CD4-positive, alpha-beta memory T cell (primary cell): Measurements from ENCODE around the gene COIL. TPM values are rescaled to one million over a fixed set of nuclear protein-coding genes. Genes with fewer than 3 reads are reported as not detected.

Experiments used
- CTCF ChIA-PET: fragments of 350-600 bp; sonication (Branson Sonifier 250); formaldehyde crosslinking; loops from one replicate; lab custom pipeline; 2021; ENCODE audit warnings: inconsistent platforms; ENCODE audit not compliant: partially characterized antibody; lab: Charles Lee
- POLR2A ChIA-PET: fragments of 350-600 bp; sonication (Branson Sonifier 250); formaldehyde crosslinking; loops from one replicate; lab custom pipeline; 2021; ENCODE audit not compliant: partially characterized antibody; lab: Charles Lee
- DNase-seq, 5 donors: peaks; one replicate each; pipeline versions ENCODE4 v3.0.0 to v3.0.0-alpha.2; 2020 to 2022; ENCODE audit warnings: mixed read lengths in 1 of 5
- H3K27ac ChIP-seq: one replicate; pipeline ENCODE4 v1.7.0; 2013; ENCODE audit warnings: low read depth, low read length
- H3K27me3 ChIP-seq: 2 replicates; pipeline ENCODE4 v1.7.0; 2013; ENCODE audit warnings: mild to moderate bottlenecking, low read length, moderate library complexity; ENCODE audit not compliant: insufficient read depth
- H3K36me3 ChIP-seq: 2 replicates; pipeline ENCODE4 v1.7.0; 2013; ENCODE audit warnings: mild to moderate bottlenecking, low read length, moderate library complexity; ENCODE audit not compliant: insufficient read depth
- H3K4me1 ChIP-seq: 2 replicates; pipeline ENCODE4 v1.7.0; 2013; ENCODE audit warnings: mild to moderate bottlenecking, low read length, moderate library complexity; ENCODE audit not compliant: insufficient read depth
- H3K4me3 ChIP-seq, 2 donors: one replicate each; pipeline ENCODE4 v1.7.0; 2013; ENCODE audit warnings: low read length in 2 of 2, mild to moderate bottlenecking in 1 of 2
- H3K9me3 ChIP-seq, 2 donors: one replicate each; pipeline ENCODE4 v1.7.0; 2013; ENCODE audit warnings: low read length in 2 of 2, control low read depth in 1 of 2; ENCODE audit not compliant: control insufficient read depth in 1 of 2
- H3K27ac Mint-ChIP-seq, 7 donors: one replicate each; pipeline ENCODE4 v1.8.0; 2020 to 2021; ENCODE audit warnings: mixed read lengths in 7 of 7, mild to moderate bottlenecking in 6 of 7, inconsistent platforms in 3 of 7, moderate library complexity in 3 of 7
- H3K27me3 Mint-ChIP-seq, 2 donors: one replicate each; pipeline ENCODE4 v1.8.0; 2020 to 2021; ENCODE audit warnings: mixed read lengths in 2 of 2
- H3K36me3 Mint-ChIP-seq, 2 donors: one replicate each; pipeline ENCODE4 v1.8.0; 2020 to 2021; ENCODE audit warnings: mixed read lengths in 2 of 2, inconsistent platforms in 1 of 2, mild to moderate bottlenecking in 1 of 2
- H3K4me1 Mint-ChIP-seq, 4 donors: one replicate each; pipeline ENCODE4 v1.8.0; 2020 to 2021; ENCODE audit warnings: mixed read lengths in 4 of 4, mild to moderate bottlenecking in 1 of 4
- H3K4me3 Mint-ChIP-seq, 8 donors: one replicate each; pipeline ENCODE4 v1.8.0; 2020 to 2021; ENCODE audit warnings: mixed read lengths in 8 of 8, mild to moderate bottlenecking in 7 of 8, moderate library complexity in 6 of 8, inconsistent platforms in 3 of 8
- H3K9me3 Mint-ChIP-seq, 8 donors: one replicate each; pipeline ENCODE4 v1.8.0; 2020 to 2021; ENCODE audit warnings: mixed read lengths in 8 of 8, mild to moderate bottlenecking in 5 of 8, inconsistent platforms in 3 of 8, moderate library complexity in 1 of 8
- intact Hi-C: fragments of 100-400 bp; cut with micrococcal nuclease; formaldehyde crosslinking; loops from one replicate; pipeline ENCODE4 v1.15.1; 2023
- polyA plus RNA-seq, 2 donors: library from polyadenylated mRNA; unstranded; fragments of 300-500 nt; fragmentation: Illumina TruSeq; gene quantifications; one replicate each; pipeline ENCODE4 v1.2.3, GENCODE V29; 2021
- total RNA-seq, 2 experiments: library from RNA; stranded (reverse); gene quantifications; one replicate each; pipeline ENCODE4 v1.2.3, GENCODE V29; 2021

Gene COIL
- total and polyA plus RNA-seq, 4 experiments from 2014 or later = 14.4 to 19.6 (median 17.2) TPM

DNA sequence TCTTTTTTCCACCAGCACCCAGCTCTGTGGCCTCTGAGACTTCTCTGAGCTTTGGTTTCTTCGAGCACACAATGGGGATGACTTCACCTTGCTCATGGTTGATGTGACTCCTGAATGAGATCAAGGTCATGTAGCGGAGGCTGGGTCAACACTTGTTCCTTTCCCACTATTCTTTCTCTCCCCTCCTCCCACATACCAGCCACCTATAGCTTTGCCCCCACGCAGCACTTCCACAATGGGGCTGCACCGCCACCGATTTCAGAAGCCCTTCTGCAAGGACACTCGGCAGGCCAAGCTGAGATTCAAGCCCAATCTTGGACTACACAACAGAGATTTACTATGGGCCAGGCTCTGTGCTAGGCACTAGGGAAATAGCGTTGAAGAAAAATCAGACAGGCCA, 61.4 kb downstream of the COIL start:
- intact Hi-C loops = no loop called here
- Histone ChIP-seq H3K4me1 (no peaks in the 10 kb centered on the region), H3K9me3 (no peaks in the 10 kb centered on the region), H3K4me3 (no peak overlapping the region), H3K27me3 (no peaks in the 10 kb centered on the region), H3K36me3 (peaks cover 96% of the 10 kb centered on the region), H3K27ac (no peak overlapping the region)
- H3K4me1 Mint-ChIP-seq = peaks cover 0 to 7% (median 4%) of the 10 kb centered on the region in 4 donors
- POLR2A ChIA-PET = no interaction called here
- CTCF ChIA-PET = interaction anchor here (2.4 kb wide), 1 partner anchor 10 kb away, joined by 5 read pairs; no protein-coding TSS in a partner anchor
- no peaks in the 10 kb centered on the region for H3K27me3 Mint-ChIP-seq
- no peak overlapping the region for H3K27ac Mint-ChIP-seq
- no peak for DNase-seq
- H3K4me3 Mint-ChIP-seq = no peak overlapping the region
- H3K9me3 Mint-ChIP-seq = no peaks in the 10 kb centered on the region
- peaks cover 70 to 88% of the 10 kb centered on the region in 2 donors for H3K36me3 Mint-ChIP-seq

DNA sequence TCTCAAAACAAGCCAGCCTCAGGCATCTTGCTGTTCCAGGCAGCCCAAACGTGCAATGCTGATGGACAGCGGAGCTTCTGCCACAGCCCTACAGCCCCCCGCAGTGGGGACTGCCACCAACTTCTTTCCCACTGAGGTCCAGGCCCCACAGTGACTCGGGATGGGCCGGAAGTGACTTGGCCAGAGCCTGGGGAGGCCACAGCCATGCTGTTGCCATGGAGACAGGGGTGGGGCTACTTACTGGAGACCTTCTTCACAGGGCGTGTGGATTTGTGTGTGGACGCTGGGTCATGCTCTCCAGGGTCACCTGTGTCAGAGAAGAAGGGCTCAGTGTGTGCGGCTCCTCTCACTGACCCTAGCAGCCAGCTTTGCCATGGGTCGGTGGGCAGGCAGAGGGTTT, 62.0 kb downstream of the COIL start:
- Histone ChIP-seq H3K27ac (no peak overlapping the region), H3K4me1 (no peaks in the 10 kb centered on the region), H3K36me3 (peaks cover 93% of the 10 kb centered on the region), H3K9me3 (no peaks in the 10 kb centered on the region), H3K27me3 (no peaks in the 10 kb centered on the region), H3K4me3 (no peak overlapping the region)
- DNase-seq = no peak
- CTCF ChIA-PET = interaction anchor here (2.4 kb wide), 1 partner anchor 11 kb away, joined by 5 read pairs; no protein-coding TSS in a partner anchor
- Mint-ChIP-seq H3K9me3 (no peaks in the 10 kb centered on the region), H3K36me3 (peaks cover 69 to 87% of the 10 kb centered on the region in 2 donors), H3K4me1 (peaks cover 0 to 5% (median 1%) of the 10 kb centered on the region in 4 donors), H3K27me3 (no peaks in the 10 kb centered on the region), H3K27ac (no peak overlapping the region), H3K4me3 (no peak overlapping the region)
- POLR2A ChIA-PET = no interaction called here
- intact Hi-C loops = no loop called here

DNA sequence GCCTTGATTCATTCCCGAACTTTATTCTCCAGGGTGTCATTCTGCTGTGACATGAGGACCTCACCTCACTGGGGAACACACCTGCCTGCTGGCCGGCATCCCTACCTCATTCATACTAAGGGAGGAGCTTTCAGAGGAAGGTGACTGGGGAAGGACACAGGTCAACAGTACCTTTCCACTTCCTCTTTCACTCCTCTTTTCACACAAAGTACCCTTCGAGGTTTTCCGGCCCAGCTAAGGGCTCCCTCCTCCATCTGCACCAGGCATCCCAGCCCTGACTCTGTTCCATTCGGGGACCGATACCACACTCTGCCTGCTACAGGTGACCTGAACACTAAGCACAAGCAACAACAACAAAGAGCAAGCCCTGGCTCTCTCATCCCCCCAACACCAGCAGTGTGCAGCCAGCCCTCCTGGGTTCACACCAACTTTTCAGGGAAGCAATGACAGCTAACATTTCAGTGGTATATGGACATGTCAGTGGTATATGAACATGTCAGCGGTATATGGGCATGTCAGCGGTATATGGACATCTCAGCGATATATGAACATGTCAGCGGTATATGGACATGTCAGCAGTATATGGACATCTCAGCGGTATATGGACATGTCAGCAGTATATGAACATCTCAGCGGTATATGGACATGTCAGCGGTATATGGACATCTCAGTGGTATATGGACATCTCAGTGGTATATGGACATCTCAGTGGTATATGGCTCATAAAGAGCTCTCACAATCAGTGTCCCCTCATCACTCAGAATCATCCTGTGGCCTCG, 63.0 kb downstream of the COIL start:
- H3K9me3 ChIP-seq = no peaks in the 10 kb centered on the region
- peaks cover 93% of the 10 kb centered on the region for H3K36me3 ChIP-seq
- H3K4me3 Mint-ChIP-seq = no peak overlapping the region
- H3K36me3 Mint-ChIP-seq = peaks cover 72 to 90% of the 10 kb centered on the region in 2 donors
- ChIA-PET POLR2A (no interaction called here), CTCF (no interaction called here)
- H3K4me1 Mint-ChIP-seq = peaks cover 0 to 5% (median under 1%) of the 10 kb centered on the region in 4 donors
- H3K27me3 ChIP-seq = no peaks in the 10 kb centered on the region
- H3K27ac ChIP-seq = no peak overlapping the region
- no peak overlapping the region for H3K4me3 ChIP-seq
- H3K27ac Mint-ChIP-seq = peak overlapping the region in 3 of 7 donors; percentile 2 to 74 (median 16)
- no peaks in the 10 kb centered on the region for H3K27me3 Mint-ChIP-seq
- intact Hi-C loops = no loop called here
- H3K4me1 ChIP-seq = no peaks in the 10 kb centered on the region
- DNase-seq = no peak
- H3K9me3 Mint-ChIP-seq = no peaks in the 10 kb centered on the region

DNA sequence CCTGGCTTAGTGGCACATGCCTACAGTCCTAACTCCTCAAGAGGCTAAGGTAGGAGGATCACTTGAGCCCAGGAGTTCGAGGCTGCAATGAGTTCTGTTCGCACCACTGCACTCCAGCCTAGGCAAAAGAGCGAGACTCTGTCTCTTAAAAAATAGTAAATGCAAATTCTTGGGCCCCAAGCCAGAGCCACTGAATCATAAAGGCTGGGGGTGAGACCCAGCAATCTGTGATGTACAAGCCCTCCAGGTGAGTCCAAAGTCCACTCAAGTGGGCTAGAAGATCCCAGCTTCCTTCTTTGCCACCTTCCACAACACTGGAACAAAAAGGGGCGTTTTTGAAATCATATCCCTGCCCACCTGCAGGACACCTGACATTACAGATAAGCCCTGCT, 63.9 kb downstream of the COIL start:
- Mint-ChIP-seq H3K9me3 (no peaks in the 10 kb centered on the region), H3K36me3 (peaks cover 74 to 90% of the 10 kb centered on the region in 2 donors), H3K4me3 (no peak overlapping the region), H3K27me3 (no peaks in the 10 kb centered on the region), H3K27ac (no peak overlapping the region), H3K4me1 (peaks cover 0 to 8% (median under 1%) of the 10 kb centered on the region in 4 donors)
- POLR2A ChIA-PET = interaction anchor here (0.6 kb wide), 1 partner anchor 21 kb away, joined by 3 read pairs; no protein-coding TSS in a partner anchor
- H3K4me1 ChIP-seq = no peaks in the 10 kb centered on the region
- DNase-seq = no peak
- intact Hi-C loops = no loop called here
- H3K27me3 ChIP-seq = no peaks in the 10 kb centered on the region
- H3K27ac ChIP-seq = no peak overlapping the region
- peaks cover 93% of the 10 kb centered on the region for H3K36me3 ChIP-seq
- CTCF ChIA-PET = no interaction called here
- no peak overlapping the region for H3K4me3 ChIP-seq
- H3K9me3 ChIP-seq = no peaks in the 10 kb centered on the region

DNA sequence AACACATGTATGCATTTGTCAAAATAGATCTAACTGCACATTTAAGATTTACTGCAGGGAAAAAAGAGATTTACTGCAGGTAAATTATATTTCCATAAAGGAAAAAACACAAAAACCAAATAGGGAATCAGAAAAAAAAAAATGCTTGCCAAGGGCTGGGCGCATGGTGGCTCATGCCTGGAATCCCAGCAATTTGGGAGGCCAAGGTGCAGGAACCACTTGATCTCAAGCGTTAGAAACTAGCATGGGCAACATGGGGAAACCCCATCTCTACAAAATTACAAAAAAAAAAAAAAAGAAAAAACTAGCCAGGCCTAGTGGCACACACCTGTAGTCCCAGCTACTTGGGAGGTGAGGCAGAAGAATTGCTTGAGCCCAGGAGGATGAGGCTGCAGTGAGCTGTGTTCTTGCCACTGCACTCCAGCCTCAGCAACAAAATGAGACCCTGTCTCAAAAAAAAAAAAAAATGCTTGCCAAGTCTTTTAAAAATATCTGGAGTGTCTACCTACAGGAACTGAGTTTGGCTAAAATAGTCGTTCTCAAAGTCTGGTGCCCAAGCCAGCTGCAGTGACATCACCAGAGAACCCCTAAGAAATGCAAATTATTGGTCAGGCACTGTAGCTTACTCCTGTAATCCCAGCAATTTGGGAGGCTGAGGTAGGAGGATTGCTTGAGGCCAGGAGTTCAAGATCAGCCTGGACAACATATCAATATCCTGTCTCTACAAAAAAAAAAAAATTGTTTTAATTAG, 64.5 kb downstream of the COIL start:
- no peaks in the 10 kb centered on the region for H3K9me3 Mint-ChIP-seq
- intact Hi-C loops = no loop called here
- H3K36me3 ChIP-seq = peaks cover 93% of the 10 kb centered on the region
- no peaks in the 10 kb centered on the region for H3K4me1 ChIP-seq
- peaks cover 69 to 90% of the 10 kb centered on the region in 2 donors for H3K36me3 Mint-ChIP-seq
- H3K4me1 Mint-ChIP-seq = peaks cover 0 to 8% (median under 1%) of the 10 kb centered on the region in 4 donors
- no peak overlapping the region for H3K4me3 ChIP-seq
- H3K27ac ChIP-seq = no peak overlapping the region
- no peak for DNase-seq
- no peak overlapping the region for H3K27ac Mint-ChIP-seq
- CTCF ChIA-PET = no interaction called here
- no peak overlapping the region for H3K4me3 Mint-ChIP-seq
- POLR2A ChIA-PET = interaction anchor here (0.6 kb wide), 1 partner anchor 22 kb away, joined by 3 read pairs; no protein-coding TSS in a partner anchor
- H3K9me3 ChIP-seq = no peaks in the 10 kb centered on the region
- no peaks in the 10 kb centered on the region for H3K27me3 ChIP-seq
- no peaks in the 10 kb centered on the region for H3K27me3 Mint-ChIP-seq

DNA sequence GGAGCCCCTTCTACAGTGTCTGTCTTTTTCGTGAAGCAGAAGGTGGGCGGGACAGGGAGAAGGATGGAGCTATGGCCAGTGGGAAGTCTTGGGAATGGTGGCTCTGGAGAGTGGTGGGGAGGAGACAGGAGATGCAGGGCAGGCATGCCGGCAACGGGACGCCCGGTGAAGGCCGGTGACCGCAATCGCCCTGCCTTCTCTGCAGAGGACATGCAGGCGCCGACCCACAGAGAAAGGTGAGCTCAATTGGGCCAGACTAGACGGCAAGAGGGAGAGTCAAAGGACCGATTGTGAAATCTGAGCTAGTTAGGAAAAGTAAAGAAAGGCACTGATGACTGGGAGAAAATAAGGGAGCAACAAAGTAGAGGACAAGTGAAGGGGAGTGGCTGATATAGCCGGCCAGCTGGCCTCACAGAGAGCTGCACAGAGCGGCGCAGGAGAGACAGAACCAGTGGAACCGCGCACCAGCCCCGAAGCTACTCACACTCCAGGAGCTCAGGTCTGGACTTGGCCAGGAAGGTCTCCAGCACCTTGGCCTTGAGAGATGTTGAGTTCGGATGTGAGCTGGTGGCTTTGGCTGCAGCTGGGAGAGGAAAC, 65.9 kb downstream of the COIL start:
- Histone ChIP-seq H3K27ac (no peak overlapping the region), H3K9me3 (no peaks in the 10 kb centered on the region), H3K27me3 (no peaks in the 10 kb centered on the region), H3K36me3 (peaks cover 88% of the 10 kb centered on the region), H3K4me3 (no peak overlapping the region), H3K4me1 (no peaks in the 10 kb centered on the region)
- peak overlapping the region in 1 of 7 donors; percentile 35 for H3K27ac Mint-ChIP-seq
- H3K4me3 Mint-ChIP-seq = no peak overlapping the region
- intact Hi-C loops = no loop called here
- no peak for DNase-seq
- H3K27me3 Mint-ChIP-seq = no peaks in the 10 kb centered on the region
- H3K36me3 Mint-ChIP-seq = peaks cover 70 to 91% of the 10 kb centered on the region in 2 donors
- H3K9me3 Mint-ChIP-seq = no peaks in the 10 kb centered on the region
- H3K4me1 Mint-ChIP-seq = peaks cover 0 to 3% (median 0%) of the 10 kb centered on the region in 4 donors
- POLR2A ChIA-PET = interaction anchor here (0.6 to 1.8 kb wide), 3 partner anchors 7 to 61 kb away, joined by 3 to 5 read pairs (median 3); partner anchors contain the start of genes C17orf67, DGKE and TRIM25
- CTCF ChIA-PET = interaction anchor here (1.2 to 7.1 kb wide), 2 partner anchors 11 to 46 kb away, joined by 3 to 53 read pairs; no protein-coding TSS in a partner anchor
